Bronchial epithelial cell (primary cell): ENCODE results near the gene RALGDS. TPM values are rescaled to one million over a fixed set of nuclear protein-coding genes. Genes with fewer than 3 reads are reported as not detected.
"Not testable (repeated sequence)": the region's sequence is repeated elsewhere in the genome, so short reads cannot be mapped to it uniquely, and the experiment has no call there.

Experiments used
- DNase-seq: peaks from one replicate; pipeline ENCODE4 v3.0.0-alpha.2; 2010; ENCODE audit warnings: low read depth
- FAIRE-seq: peaks from 2 replicates; lab custom pipeline; 2011; peaks lifted over from hg19 to GRCh38; lab: Jason Lieb, UNC
- H3K27me3 ChIP-seq: 2 replicates; pipeline ENCODE4 v1.5.1; 2011; ENCODE audit warnings: low read length; ENCODE audit not compliant: control insufficient read depth, insufficient read depth
- H3K36me3 ChIP-seq: 2 replicates; pipeline ENCODE4 v1.5.1; 2011; ENCODE audit warnings: low read length; ENCODE audit not compliant: control insufficient read depth, insufficient read depth
- H3K4me3 ChIP-seq: 2 replicates; pipeline ENCODE4 v1.5.1; 2011; ENCODE audit warnings: mild to moderate bottlenecking, low read depth, low read length, control low read depth
- CTCF ChIP-seq: IDR thresholded peaks from 2 replicates; pipeline ENCODE4 v1.5.1; 2011; ENCODE audit warnings: mild to moderate bottlenecking, moderate library complexity, low read length, control low read depth, inconsistent platforms; ENCODE audit not compliant: insufficient read depth, severe bottlenecking
- total RNA-seq: library from RNA; depleted of rRNA; stranded (reverse); fragments of >200 nt; gene quantifications from 2 replicates; pipeline ENCODE4 v1.2.1, GENCODE V29; 2014

The RALGDS gene
- total RNA-seq, 1 donor from 2014 or later: 18.7 TPM

GRCh38 chr9:133065070-133065388, 56.0 kb downstream of the RALGDS start:
- no peaks in the 10 kb centered on the region for H3K27me3 ChIP-seq
- no peak overlapping the region for H3K4me3 ChIP-seq
- no peaks in the 10 kb centered on the region for H3K36me3 ChIP-seq
- FAIRE-seq: no peak
- no peak for TF ChIP-seq CTCF
- DNase-seq: no peak

GRCh38 chr9:133064241-133065069, 56.6 kb downstream of the RALGDS start:
- no peak overlapping the region for H3K4me3 ChIP-seq
- DNase-seq (no peak), FAIRE-seq (no peak)
- H3K27me3 ChIP-seq: no peaks in the 10 kb centered on the region
- H3K36me3 ChIP-seq: no peaks in the 10 kb centered on the region
- TF ChIP-seq CTCF: no peak

GRCh38 chr9:133063500-133064231, 57.4 kb downstream of the RALGDS start:
- DNase-seq: no peak
- H3K27me3 ChIP-seq: no peaks in the 10 kb centered on the region
- no peak overlapping the region for H3K4me3 ChIP-seq
- TF ChIP-seq CTCF: no peak
- H3K36me3 ChIP-seq: no peaks in the 10 kb centered on the region
- no peak for FAIRE-seq

- no peak for TF ChIP-seq CTCF
- DNase-seq: no peak
- Histone ChIP-seq H3K4me3 (no peak overlapping the region), H3K36me3 (peaks cover under 1% of the 10 kb centered on the region), H3K27me3 (no peaks in the 10 kb centered on the region)
- FAIRE-seq: no peak
Observed at GRCh38 chr9:133063159-133063499, 57.9 kb downstream of the RALGDS start.

- not testable (repeated sequence) for DNase-seq, H3K4me3 ChIP-seq, H3K36me3 ChIP-seq, FAIRE-seq, H3K27me3 ChIP-seq
Observed at GRCh38 chr9:133062569-133062968, 58.5 kb downstream of the RALGDS start.

GRCh38 chr9:133061764-133062145, 59.3 kb downstream of the RALGDS start, which contains the start of gene CEL:
Gene CEL, plus strand, starts transcription at chr9:133061981. Its CDS starts 22 bp downstream, at chr9:133062003.
- DNase-seq, FAIRE-seq, H3K36me3 ChIP-seq, H3K4me3 ChIP-seq, H3K27me3 ChIP-seq: not testable (repeated sequence)

GRCh38 chr9:133061019-133061763, 59.8 kb downstream of the RALGDS start:
- H3K36me3 ChIP-seq, H3K4me3 ChIP-seq, H3K27me3 ChIP-seq: not testable (repeated sequence)
- DNase-seq (peak; percentile 37), FAIRE-seq (peak; percentile 89)
